SK-N-MC (cell line): Measurements from ENCODE around the gene FBXL7.
"Not testable (repeated sequence)": the region's sequence is repeated elsewhere in the genome, so short reads cannot be mapped to it uniquely, and the experiment has no call there.

Source experiments
- EZH2 ChIP-seq: fragments of 200-600 bp; sonication (generic); IDR thresholded peaks from one replicate; pipeline ENCODE4 v1.6.1; 2017; ENCODE audit warnings: antibody characterized with exemption
- POLR2AphosphoS5 ChIP-seq: IDR thresholded peaks from 2 replicates; pipeline ENCODE4 v1.6.1; 2012; ENCODE audit warnings: mild to moderate bottlenecking, low read depth, low read length, borderline replicate concordance

GRCh38 chr5:15872259-15872658, 372.3 kb downstream of the FBXL7 start:
- not testable (repeated sequence) for TF ChIP-seq EZH2, POLR2AphosphoS5
